ENCODE data around the gene SORCS2. TPM values are rescaled to one million over a fixed set of nuclear protein-coding genes. Genes with fewer than 3 reads are reported as not detected.

SORCS2 gene
- total RNA-seq, 1 donor from 2014 or later: 9.6 TPM

DNA sequence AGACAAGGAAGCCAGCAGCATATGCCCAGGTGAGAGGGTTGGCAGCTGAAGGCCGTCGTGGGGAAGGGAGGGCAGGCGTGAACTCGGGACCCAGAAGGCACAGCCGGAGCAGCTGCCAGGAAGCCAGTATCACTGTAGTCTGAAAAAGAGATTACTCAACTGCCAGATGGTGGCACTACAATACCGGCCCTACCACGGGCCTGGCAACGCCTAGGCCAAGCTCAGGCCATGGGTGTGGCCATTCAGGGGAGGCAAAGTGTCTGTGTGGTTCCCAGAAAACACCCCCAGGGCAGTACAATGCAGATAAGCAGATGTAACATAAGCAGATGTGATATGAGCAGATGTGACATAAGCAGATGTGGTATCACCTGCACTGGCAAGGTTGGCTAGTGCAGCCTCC, 511.4 kb downstream of the SORCS2 start:
- DNase-seq (ENCODE audit: low spot score): no peak

DNA sequence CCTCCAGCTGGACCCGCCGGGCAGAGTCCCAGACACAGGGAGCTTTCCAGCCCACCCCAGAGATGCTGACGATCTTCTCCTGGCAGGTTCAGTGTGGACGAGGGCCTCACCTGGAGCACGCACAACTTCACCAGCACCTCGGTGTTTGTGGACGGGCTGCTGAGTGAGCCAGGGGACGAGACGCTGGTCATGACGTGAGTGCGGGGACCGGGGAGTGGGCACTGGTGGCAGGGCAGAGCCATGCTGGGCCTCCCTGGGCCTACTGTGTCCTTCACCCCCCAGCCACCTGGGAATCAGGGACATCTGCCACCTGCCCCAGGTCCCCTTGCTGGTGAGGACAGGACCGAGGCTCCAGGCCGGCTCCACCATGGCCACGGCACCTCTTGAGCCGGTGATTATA, 511.8 kb downstream of the SORCS2 start:
- no peak for DNase-seq (ENCODE audit: low spot score)

DNA sequence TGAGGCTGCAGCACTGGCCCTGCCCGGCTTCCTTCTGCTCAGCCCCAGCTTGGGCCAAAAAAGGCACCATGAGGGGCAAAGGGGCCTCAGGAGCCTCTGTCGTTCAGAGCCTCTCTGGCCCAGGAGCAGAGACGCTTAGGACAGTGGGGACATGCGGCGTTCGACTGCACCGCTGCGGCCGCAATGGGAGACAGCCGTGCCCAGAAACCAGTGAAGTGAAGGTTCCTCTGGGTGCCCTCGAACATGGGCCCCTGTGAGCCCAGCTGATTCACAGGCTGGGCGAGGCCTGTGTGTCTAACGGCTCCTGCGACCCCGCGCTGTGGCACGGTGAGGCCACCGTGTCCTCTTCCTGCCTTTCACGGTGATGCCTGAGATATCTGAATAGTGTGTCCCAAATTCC, 512.3 kb downstream of the SORCS2 start:
- no peak for DNase-seq (ENCODE audit: low spot score)

DNA sequence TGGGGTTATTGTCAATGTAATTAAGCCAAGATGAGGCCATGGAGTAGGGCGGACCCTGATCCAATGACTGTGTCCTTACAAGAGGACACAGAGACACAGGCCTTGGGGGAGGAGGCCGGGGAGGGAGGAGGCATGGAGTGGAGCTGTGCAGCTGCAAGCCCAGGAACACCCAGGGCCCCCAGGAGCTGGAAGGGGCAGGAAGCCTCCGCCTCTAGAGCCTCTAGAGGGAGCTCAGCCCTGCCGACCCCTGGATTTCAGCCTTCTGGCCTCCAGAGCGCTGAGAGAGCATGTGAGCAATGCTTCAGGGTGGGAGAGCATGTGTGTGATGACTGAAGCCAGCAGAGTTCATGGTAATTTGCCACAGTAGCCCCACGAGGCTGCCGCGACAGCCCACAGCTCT, 512.7 kb downstream of the SORCS2 start:
- no peak for DNase-seq (ENCODE audit: low spot score)

DNA sequence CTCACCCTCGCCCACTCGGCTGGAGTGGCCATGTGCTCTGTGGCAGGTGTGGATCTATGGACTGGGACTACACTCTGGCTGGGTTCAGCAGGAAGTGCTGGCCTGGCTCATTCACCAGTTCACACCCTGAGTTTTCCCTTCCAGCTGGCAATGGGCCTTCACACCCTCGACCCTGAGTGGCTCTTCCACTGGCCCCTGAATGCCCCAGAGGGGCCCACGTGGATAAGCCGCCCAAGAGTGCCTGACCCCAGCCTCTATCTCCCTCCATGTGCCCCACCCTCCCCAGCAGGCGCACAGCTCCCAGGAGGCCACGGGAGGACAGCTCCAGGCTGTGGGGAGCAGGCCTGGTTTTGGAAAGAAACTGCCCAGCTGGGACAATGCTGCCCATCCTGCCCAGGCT, 513.3 kb downstream of the SORCS2 start:
- DNase-seq (ENCODE audit: low spot score): no peak

DNA sequence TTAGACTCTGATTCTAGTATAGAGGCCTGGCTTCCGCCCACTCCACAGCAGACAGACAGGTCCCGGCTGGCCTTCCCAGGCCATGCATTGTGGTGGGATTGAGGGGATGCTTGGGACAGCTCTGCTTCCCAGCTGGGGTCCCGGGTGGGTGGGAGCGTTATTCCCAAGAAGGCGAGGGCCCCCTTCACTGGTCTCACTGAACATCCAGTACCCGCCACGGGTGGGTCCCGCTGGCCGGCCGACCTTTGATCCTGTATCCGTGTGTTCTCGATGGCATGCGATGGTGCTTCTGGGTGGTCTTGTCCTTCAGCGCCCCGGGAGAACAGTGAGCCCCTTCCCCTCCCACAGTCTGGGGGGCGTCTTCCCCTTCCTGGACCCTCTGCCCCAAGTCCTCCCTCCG, 515.9 kb downstream of the SORCS2 start:
- no peak for DNase-seq (ENCODE audit: low spot score)

DNA sequence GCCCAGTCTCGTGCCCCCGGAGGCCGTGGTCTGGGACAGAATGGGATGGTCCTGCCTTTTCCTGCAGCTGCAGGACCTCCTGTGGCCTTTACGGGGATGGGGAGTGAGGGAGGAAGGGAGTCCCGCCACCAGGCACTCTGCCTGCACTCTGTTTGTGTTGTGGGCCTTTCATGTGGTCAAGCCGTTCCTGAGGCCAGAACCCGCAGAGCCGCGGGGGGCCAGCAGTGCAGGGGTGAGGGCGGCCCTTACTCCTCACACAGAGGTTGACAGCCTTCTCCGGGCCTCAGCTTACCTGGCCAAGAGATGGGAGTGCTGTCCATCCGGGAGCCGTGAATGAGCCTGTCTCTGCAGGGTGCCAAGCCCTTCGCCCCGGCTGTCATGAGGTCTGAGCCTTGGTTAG, 516.6 kb downstream of the SORCS2 start:
- no peak for DNase-seq (ENCODE audit: low spot score)

DNA sequence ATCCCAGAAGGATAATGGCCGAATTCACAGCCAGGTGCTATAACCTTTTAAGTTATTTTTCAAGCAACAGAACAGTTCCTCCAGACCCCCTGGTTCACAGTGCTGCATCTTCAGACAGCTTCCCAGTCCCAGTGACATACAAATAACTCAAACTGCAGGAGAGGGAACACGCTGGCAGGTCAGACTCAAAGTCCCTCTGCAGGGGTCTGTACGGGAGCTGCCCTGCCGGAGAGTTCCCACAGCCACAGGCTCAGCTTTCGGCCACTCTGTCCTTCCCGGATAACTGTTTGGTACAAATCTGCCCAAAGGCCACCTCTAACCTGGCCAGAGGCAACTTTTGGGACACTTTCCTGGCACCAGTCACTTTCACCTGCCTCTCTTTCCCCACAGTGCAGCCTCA, 517.1 kb downstream of the SORCS2 start:
- DNase-seq (ENCODE audit: low spot score): no peak

DNA sequence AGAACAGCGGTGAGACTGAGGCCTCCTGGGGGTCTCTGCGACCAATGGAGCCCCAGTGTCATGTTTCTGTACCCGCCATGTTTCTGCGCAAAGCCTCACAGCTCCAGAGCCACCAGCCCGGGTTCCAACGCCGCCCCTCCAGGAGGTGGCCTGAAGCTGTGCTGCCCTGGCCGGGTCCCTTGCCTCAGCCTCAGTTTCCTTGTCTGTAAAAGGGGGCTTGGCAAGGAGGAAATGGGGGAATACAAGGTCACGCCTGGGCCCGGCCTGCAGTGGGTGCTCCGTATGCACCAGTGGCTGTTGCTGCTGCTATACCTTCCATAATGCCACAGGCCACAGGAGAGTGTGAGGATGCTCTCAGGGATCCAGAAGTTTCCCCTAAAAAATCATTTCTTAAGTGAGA, 517.8 kb downstream of the SORCS2 start:
- no peak for DNase-seq (ENCODE audit: low spot score)

DNA sequence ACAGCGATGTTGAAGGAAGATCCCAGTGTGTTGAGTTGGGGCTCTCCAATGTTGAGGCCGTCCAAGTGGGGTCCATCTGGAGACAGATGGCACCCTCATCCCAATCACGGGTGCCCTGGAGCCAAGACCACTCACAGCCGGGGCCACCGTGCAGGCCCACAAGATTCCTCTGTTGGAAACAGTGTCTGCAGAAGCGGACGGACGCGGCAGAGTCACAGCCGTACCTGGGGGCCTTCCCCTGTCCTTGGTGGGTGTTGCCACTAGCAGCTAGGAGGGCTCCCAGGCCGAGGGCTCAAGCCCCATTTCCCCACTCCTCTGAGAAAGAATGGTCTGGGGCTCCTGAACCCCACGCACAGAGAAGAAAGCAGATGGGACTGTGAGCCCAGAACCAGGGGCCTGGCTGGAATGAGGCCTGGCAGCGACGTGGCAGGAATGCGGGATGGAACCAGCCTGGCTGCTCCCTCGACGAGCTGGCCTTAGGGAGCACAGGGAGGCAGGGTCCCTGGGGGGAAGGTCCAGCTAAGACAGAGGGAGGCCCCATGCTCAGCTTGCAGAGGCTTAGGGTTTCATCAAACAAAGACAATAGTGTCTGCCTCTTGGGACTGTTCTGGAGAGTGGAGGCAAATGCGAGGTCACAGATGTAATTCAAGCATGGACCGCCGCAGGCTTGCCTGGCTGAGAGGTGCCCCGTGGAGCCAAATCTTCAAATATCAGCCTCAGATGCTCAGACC, 518.4 kb downstream of the SORCS2 start:
- DNase-seq (ENCODE audit: low spot score): no peak

DNA sequence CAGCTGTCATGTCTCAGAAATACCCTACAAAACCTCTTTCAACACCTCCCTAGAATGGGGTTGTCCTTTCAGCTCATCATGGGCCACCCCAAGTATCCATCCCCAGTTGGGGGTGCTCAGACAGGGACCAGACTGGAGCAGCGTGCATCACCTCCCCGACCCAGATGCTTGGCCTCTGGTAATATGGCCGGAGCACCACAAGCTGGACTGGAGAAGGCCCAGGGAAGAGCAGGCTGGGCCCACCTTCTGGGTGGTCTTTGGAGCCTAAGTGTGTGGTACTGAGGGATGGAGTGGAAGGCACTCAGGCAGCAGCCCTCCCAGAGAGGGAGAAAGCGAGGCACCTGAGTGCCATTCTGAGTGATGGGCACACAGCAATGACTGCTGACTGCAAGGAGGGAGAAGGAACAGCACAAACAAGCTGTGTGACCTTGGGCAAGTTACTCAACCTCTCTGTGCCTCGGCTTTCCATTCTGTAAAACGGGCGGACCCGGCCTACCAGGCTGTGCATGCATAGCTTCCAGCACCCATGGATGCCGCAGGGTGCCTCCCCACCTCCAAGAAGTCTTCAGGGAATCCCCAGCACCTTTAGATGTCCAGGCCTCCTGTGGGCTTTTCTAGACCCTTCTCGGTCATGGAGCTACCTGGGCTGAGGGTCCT, 519.1 kb downstream of the SORCS2 start:
- no peak for DNase-seq (ENCODE audit: low spot score)

DNA sequence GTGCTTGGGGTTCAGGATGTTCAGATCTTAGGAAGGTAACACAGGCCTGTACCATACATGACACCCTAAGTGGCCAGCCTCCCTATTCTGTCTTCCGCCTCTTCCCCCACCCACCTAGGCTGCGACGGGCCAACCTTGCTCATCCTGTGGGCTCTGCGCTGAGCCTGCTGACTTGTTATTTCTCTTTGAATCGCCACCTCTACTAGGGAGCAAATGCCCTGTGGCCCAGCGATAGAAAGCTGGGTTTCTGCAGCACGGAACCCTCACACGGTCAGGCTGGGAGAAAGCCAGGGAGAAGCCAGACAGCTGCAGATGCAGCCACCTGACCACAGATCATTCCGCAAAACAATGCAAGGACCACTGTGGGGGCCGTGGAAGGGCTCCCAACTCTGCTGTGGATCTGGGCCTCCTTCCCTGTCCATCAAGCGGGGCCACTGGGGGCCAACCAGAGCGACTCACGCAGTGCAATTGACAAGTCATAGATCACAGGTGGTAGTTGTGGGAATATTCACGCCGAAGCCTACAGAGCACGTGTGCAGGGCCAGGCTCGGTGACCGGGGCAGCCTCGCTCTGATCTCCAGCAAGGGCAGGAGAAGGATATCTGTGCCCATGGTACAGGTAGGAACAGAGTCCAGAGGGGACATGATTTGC, 519.8 kb downstream of the SORCS2 start:
- DNase-seq (ENCODE audit: low spot score): no peak

DNA sequence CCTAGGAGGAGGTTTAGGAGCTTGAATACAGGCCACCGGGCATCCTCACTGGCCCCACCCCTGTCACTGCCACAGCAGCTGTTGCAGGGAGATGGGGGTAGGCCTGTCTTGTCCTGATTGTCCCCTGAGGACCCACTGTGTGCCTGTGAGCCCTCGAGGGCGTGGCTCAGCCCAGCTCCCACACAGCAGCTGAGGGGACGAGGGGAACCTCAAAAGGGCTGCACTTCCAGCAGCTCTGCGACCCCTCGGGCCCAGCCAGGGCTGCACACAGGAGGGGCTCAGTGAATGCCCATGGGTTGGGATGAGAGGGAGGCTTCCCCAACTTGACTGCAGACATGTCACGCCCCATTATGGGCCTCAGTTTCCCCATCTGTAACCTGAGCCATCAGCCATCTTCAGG, 521.4 kb downstream of the SORCS2 start:
- no peak for DNase-seq (ENCODE audit: low spot score)

DNA sequence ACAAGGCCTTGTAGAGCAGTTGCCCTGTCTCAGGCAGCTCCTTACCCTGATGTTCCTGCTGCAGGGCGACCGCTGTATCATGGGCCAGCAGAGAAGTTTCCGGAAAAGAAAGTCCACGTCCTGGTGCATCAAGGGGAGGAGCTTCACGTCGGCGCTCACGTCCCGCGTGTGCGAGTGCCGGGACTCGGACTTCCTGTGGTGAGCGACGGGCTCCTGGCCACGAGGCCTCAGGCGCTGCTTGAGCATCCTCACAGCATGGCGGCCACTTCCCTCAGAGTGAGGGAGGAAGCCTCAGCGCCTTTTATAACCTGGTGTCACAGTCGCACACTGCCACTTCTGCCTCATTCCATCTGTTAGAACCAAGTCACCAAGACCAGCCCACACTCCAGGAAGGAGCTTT, 521.8 kb downstream of the SORCS2 start:
- no peak for DNase-seq (ENCODE audit: low spot score)

DNA sequence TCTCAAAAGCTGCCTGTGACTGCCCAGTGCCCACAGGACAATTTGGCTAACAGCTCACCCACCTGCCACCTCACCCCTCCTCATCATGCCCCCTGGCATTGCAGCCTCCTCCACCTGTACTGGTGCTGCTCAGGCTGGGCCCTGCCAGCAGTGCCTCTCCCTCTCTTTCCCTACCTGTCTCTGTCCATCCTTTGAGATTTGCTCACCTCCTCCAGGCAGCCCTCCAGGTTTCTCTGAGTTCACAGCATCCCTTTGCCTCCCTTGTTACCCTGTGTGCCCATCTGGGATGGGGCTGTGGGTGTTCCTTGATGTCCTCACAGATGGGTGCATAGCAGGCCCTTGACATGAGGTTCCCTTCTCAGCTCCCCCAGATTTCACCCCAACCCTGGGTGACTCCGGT, 522.4 kb downstream of the SORCS2 start:
- DNase-seq (ENCODE audit: low spot score): no peak

DNA sequence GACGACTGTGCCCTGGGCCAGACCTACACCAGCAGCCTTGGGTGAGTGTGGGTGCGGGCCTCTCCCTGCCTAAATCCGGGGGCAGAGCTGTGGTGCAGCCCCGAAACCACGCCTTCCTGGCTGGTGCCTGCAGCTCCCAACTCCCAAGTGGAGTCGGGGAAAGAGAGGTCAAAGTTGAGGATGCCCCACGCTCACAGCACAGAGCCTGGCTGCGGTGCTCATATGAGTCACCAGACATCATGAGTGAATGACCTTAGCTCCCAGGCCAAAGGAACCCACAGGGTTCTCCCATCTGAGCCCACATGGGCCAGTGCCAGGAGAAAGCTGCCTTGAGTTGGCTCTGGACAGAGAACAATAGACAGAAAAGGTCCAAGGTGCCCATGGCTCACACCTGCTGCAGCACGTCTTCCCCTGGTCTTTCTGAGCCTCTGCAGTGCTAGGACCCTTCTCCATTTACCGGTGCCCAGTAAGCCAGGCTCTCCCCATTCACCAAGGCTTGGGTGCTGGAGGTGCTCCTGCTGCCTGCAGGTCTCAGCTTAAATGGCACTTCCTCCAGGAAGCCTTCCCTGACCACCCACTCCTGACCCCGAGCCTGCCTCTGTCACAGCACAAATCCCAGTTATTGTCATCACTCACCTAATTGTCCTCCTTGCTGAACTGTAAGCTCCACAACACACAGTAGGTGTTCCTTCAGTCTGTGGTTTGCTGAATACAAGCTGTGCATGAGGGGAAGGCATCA, 523.1 kb downstream of the SORCS2 start:
- no peak for DNase-seq (ENCODE audit: low spot score)

DNA sequence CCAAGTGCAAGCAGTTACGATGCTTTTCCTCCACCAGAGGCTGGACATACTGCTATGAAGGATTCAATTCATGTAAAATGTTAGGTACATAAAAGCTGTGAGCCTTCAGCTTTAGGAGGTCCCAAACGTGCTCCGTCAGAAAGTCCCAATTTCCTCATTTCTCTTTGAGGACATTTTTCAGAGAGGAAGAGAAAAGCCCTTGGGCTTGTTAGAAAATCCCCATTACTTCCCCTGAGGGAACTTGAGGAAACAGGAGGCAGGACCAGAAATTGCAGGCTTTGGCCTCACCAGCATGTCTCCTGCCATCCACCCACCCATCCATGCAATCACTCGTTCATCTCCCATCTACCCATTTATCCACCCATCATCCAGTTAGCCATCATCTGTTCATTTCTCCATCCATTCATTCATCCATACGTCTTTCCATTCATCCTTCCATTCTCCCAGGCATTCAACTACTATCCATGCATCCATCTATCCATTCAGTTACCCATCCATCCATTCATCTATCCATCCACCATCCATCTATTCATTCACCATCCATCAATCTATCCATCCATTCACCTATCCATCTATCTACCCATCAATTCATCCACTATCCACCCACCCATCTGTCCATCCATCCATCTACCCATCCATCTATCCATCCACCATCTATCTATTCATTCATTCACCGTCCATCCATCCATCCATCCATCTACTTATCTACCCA, 523.8 kb downstream of the SORCS2 start:
- DNase-seq (ENCODE audit: low spot score): no peak

DNA sequence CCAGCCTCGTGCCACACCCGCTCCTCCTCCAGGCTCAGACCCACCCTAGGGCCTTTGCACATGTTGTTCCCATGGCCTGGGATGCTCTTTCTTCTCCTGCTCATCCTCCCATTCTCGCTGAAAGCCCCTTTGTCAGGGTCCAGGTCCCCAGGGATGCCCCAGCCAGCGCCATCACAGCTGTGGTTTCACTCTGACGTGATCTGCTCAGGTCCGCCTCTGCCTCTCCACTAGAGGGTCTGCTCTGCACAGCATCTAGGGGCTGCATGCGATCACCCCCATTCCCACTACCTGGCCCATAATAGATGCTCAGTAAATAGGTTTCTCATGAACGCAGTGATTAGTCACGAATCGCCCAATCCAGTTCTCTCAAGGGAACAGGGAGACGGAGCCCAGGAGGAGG, 524.8 kb downstream of the SORCS2 start:
- DNase-seq (ENCODE audit: low spot score): no peak

DNA sequence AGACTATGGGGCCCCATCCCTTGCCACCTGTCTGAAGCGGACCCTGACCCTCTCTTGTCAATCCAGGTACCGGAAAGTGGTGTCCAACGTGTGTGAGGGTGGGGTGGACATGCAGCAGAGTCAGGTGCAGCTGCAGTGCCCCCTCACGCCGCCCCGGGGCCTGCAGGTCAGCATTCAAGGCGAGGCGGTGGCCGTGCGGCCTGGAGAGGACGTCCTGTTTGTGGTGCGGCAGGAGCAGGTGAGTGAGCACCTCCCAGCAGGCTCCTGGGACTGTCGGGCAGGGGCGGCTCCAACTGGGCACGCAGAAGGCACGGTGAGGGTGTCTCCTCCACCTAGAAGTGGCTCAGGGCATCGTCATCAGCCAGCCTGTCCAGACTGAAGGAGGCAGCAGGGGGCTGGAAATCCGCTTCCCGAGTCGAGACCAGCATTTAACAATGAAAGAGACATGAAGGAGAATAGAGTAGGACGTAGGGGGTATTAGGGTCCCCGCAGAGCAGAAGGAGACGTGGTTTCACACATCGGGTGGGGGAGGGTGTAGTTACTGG, 525.7 kb downstream of the SORCS2 start:
- no peak for DNase-seq (ENCODE audit: low spot score)

DNA sequence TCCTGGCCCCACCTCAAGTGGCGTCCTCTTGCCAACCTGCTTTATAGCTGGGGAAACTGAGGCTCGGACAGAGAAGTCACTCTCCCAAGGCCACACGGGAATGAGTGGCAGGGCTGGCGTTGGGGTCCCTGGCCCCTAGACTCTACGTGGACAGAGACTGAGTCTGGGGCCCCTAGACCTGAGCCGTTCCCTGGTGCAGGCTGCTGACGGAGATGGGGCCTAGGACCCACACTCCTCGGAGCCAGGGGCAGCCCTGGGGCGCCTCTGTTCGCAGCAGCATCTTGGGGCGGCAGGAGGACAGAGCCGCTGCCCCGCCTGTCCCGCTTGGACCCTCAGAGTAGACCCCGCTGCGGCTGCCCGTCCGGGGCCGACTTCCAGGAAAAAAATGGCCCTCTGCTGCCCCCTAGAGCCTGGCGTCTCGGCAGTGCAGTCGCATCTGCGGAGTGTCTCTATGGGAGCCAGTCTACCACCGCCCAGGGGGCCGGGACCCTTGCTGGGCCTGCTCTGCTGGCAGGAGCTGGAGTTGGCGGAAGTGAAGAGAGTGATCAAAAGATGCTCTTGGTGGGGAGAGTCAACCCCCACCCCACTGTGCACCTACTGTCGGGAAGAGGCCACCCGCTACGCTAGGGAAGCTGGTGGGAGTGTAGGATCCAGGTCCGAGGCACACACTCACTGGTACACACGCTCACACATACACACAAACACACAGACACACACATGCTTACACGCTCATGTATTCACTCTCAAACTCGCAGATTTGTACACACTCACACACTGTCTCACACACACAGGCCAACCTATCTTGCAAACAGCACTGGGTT, 527.2 kb downstream of the SORCS2 start:
- peak; percentile 41 for DNase-seq (ENCODE audit: low spot score)

Data from umbilical cord (tissue), 2 donors.